PFSK-1 (cell line): ENCODE results near the gene MPPE1.

Experiments
- POLR2AphosphoS5 ChIP-seq: IDR thresholded peaks from 2 replicates; pipeline ENCODE4 v1.6.1; 2012; ENCODE audit warnings: low read depth, mild to moderate bottlenecking, control low read depth, low read length, moderate library complexity
- SIN3A ChIP-seq: IDR thresholded peaks from 2 replicates; pipeline ENCODE4 v1.6.1; 2012; ENCODE audit warnings: mild to moderate bottlenecking, low read length, moderate library complexity, borderline replicate concordance; ENCODE audit not compliant: insufficient read depth

GRCh38 chr18:11865071-11865470 lies 43.0 kb downstream of the MPPE1 start:
- TF ChIP-seq SIN3A, result no peak
- no peak for TF ChIP-seq POLR2AphosphoS5
